GM23338 (cell line): Measurements from ENCODE around the gene DCUN1D2. TPM values are rescaled to one million over a fixed set of nuclear protein-coding genes. Genes with fewer than 3 reads are reported as not detected.
A peak's percentile ranks its signal among the peaks of the same experiment; 100 is the strongest.

Source experiments
- ATAC-seq: fragments of 200-7000 bp; cut with Tn5 transposase; 3 replicates; pipeline ENCODE4 v1.9.1; 2020
- DNase-seq: peaks from one replicate; pipeline ENCODE4 v3.0.0-alpha.2; 2015; ENCODE audit warnings: low spot score
- H2AFZ ChIP-seq: fragments of 200-600 bp; sonication (generic); 2 replicates; pipeline ENCODE4 v1.8.0; 2016; ENCODE audit warnings: antibody characterized with exemption, mild to moderate bottlenecking, moderate library complexity
- H3F3A ChIP-seq: fragments of 200-600 bp; sonication (generic); replicated peaks from 2 replicates; pipeline ENCODE4 v1.8.0; 2017; ENCODE audit warnings: antibody characterized with exemption, mixed run types, low read depth
- H3K27ac ChIP-seq: fragments of 200-600 bp; sonication (generic); 2 replicates; pipeline ENCODE4 v1.6.1; 2016; ENCODE audit warnings: low read depth
- H3K27me3 ChIP-seq: fragments of 200-600 bp; sonication (generic); 2 replicates; pipeline ENCODE4 v1.8.0; 2016; ENCODE audit warnings: mild to moderate bottlenecking, mixed run types, moderate library complexity; ENCODE audit not compliant: insufficient read depth
- H3K36me3 ChIP-seq: fragments of 200-600 bp; sonication (generic); 2 replicates; pipeline ENCODE4 v1.8.0; 2016; ENCODE audit warnings: mild to moderate bottlenecking; ENCODE audit not compliant: insufficient read depth
- H3K4me1 ChIP-seq: fragments of 200-600 bp; sonication (generic); 2 replicates; pipeline ENCODE4 v1.8.0; 2016; ENCODE audit warnings: mild to moderate bottlenecking, moderate library complexity; ENCODE audit not compliant: insufficient read depth
- H3K4me2 ChIP-seq: fragments of 200-600 bp; sonication (generic); 2 replicates; pipeline ENCODE4 v1.7.1; 2017; ENCODE audit warnings: mixed run types
- H3K4me3 ChIP-seq: fragments of 200-600 bp; sonication (generic); 2 replicates; pipeline ENCODE4 v1.6.1; 2016; ENCODE audit warnings: mixed run types
- H3K79me2 ChIP-seq: fragments of 200-600 bp; sonication (generic); replicated peaks from 2 replicates; pipeline ENCODE4 v1.8.0; 2017; ENCODE audit warnings: mild to moderate bottlenecking; ENCODE audit not compliant: insufficient read depth
- H3K9me2 ChIP-seq: fragments of 200-600 bp; sonication (generic); 2 replicates; pipeline ENCODE4 v1.8.0; 2017; ENCODE audit not compliant: insufficient read depth
- H4K20me1 ChIP-seq: fragments of 200-600 bp; sonication (generic); replicated peaks from 2 replicates; pipeline ENCODE4 v1.8.0; 2017; ENCODE audit warnings: mild to moderate bottlenecking; ENCODE audit not compliant: insufficient read depth
- H3K27ac Mint-ChIP-seq: 2 replicates; pipeline ENCODE4 v1.8.0; 2020; ENCODE audit warnings: inconsistent platforms, mild to moderate bottlenecking, moderate library complexity, mixed read lengths
- H3K27me3 Mint-ChIP-seq: 3 replicates; pipeline ENCODE4 v1.8.0; 2022; ENCODE audit warnings: low read depth, mild to moderate bottlenecking, moderate library complexity, mixed read lengths, inconsistent platforms; ENCODE audit not compliant: insufficient read depth, poor library complexity
- H3K36me3 Mint-ChIP-seq: 3 replicates; pipeline ENCODE4 v1.8.0; 2021; ENCODE audit warnings: low read depth, mild to moderate bottlenecking, inconsistent platforms, moderate library complexity, mixed read lengths
- H3K4me1 Mint-ChIP-seq: 3 replicates; pipeline ENCODE4 v1.8.0; 2020; ENCODE audit warnings: mild to moderate bottlenecking, inconsistent platforms, mixed read lengths
- H3K4me3 Mint-ChIP-seq: 3 replicates; pipeline ENCODE4 v1.8.0; 2021; ENCODE audit warnings: moderate library complexity, mild to moderate bottlenecking, inconsistent platforms, mixed read lengths
- H3K9me3 Mint-ChIP-seq: 3 replicates; pipeline ENCODE4 v1.8.0; 2020; ENCODE audit warnings: moderate library complexity, mild to moderate bottlenecking, inconsistent platforms, mixed read lengths
- EZH2 ChIP-seq: fragments of 200-600 bp; sonication (generic); IDR thresholded peaks from one replicate; pipeline ENCODE4 v1.8.0; 2017; ENCODE audit warnings: antibody characterized with exemption, mild to moderate bottlenecking, low read depth; ENCODE audit not compliant: unreplicated experiment
- EZH2phosphoT487 ChIP-seq: fragments of 200-600 bp; sonication (generic); IDR thresholded peaks from one replicate; pipeline ENCODE4 v1.8.1; 2018; ENCODE audit warnings: antibody characterized with exemption; ENCODE audit not compliant: unreplicated experiment
- NANOG ChIP-seq: IDR thresholded peaks from 2 replicates; pipeline ENCODE4 v1.6.1; 2016; ENCODE audit warnings: antibody characterized with exemption, borderline replicate concordance
- POLR2AphosphoS5 ChIP-seq: IDR thresholded peaks from 2 replicates; pipeline ENCODE4 v1.6.1; 2016; ENCODE audit warnings: antibody characterized with exemption, low read depth
- REST ChIP-seq: IDR thresholded peaks from one replicate; pipeline ENCODE4 v1.6.1; 2018; ENCODE audit warnings: antibody characterized with exemption; ENCODE audit not compliant: unreplicated experiment
- ZNF114 ChIP-seq: fragments of 250-450 bp; sonication (Bioruptor Pico); IDR thresholded peaks from 2 replicates; pipeline ENCODE4 v1.5.0; 2020; ENCODE audit warnings: mild to moderate bottlenecking, moderate library complexity
- ZNF331 ChIP-seq: fragments of 250-450 bp; sonication (Bioruptor Pico); IDR thresholded peaks from 2 replicates; pipeline ENCODE4 v1.5.0; 2020; ENCODE audit warnings: low read depth, mild to moderate bottlenecking, moderate library complexity
- ZNF462 ChIP-seq: fragments of 250-450 bp; sonication (Bioruptor Pico); IDR thresholded peaks from 2 replicates; pipeline ENCODE4 v1.5.0; 2020; ENCODE audit warnings: mild to moderate bottlenecking, moderate library complexity
- polyA plus RNA-seq: library from polyadenylated mRNA; unstranded; fragments of >200 nt; fragmentation: Nextera tagmentation; extraction: Ambion mirVana; gene quantifications from 2 replicates; pipeline ENCODE4 v1.2.1, GENCODE V29; 2016
- total RNA-seq: library from RNA; depleted of rRNA; stranded (reverse); fragments of >200 nt; shearing (Covaris generic); gene quantifications from 2 replicates; pipeline ENCODE4 v1.2.3, GENCODE V29; 2014

DCUN1D2 gene
- total and polyA plus RNA-seq, 2 experiments from 2014 or later = 12.3 to 38.0 TPM

DNA sequence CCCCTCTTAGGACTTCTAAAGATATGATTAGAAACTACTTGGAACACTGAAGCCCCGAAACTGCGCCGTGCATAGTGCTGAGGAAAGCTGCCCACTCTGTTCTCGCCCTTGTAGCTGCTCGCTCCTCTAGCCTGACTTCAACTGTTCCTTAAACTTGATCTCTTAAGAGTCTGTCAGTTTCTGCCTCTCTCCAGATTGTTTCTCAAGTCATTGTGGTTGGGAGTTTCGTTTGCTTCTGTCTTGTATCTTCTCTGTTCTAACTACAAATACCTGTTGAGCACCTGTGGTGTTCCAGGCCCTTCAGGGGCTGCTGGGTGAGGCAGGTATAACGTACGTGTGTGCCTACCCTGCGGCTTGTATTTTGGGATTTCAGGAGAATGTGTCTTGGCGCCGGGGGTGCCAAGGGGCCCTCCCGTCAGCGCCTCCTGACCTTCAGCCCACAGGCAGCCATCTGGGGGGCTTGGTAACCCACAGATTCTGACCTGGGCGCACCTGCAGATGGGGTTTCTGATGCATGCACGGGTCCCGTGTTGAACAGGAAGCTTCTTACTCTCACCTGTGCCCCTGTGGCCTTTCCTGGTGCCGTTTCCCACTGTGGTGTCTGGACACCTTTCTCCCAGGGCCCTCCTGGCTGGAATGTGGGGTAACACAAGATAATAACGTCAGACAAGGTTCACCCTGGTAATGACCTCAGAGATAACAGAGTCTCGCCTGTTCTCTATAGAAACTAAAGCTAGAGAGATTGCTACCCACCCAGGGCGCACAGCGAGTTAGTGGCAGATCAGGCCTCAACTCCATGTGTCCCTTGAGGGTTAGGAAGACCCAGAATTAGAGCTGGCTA lies 17.2 kb upstream of the DCUN1D2 start:
- no peaks in the 10 kb centered on the region; the same call in 1 of the 2 replicates for H4K20me1 ChIP-seq
- H2AFZ ChIP-seq = no peak overlapping the region
- no peaks in the 10 kb centered on the region for H3F3A ChIP-seq
- no peak overlapping the region for H3K4me2 ChIP-seq
- H3K36me3 Mint-ChIP-seq = peaks cover 35% of the 10 kb centered on the region
- H3K27me3 ChIP-seq = no peaks in the 10 kb centered on the region
- no peaks in the 10 kb centered on the region for H3K9me2 ChIP-seq
- H3K9me3 Mint-ChIP-seq = no peaks in the 10 kb centered on the region
- 0 out of 2 replicates have a peak overlapping the region, but pooled peaks have one; percentile 32 for H3K27ac ChIP-seq
- H3K79me2 ChIP-seq = no peaks in the 10 kb centered on the region
- no peak overlapping the region for H3K4me3 ChIP-seq
- H3K4me3 Mint-ChIP-seq = no peak overlapping the region
- H3K4me1 Mint-ChIP-seq = 0 out of 3 replicates have a peak, but pooled peaks cover 3% of the 10 kb centered on the region
- no peaks in the 10 kb centered on the region for H3K4me1 ChIP-seq
- H3K27me3 Mint-ChIP-seq = peaks cover 2% of the 10 kb centered on the region
- H3K36me3 ChIP-seq = peaks cover 26% of the 10 kb centered on the region
- ATAC-seq (no peak; the same call in 2 of the 3 replicates), DNase-seq (no peak)
- no peak for TF ChIP-seq EZH2
- TF ChIP-seq ZNF331 = no peak
- TF ChIP-seq REST = no peak
- no peak for TF ChIP-seq POLR2AphosphoS5
- TF ChIP-seq NANOG = no peak
- H3K27ac Mint-ChIP-seq = no peak overlapping the region

GRCh38 chr13:113506871-113507388 lies 16.4 kb upstream of the DCUN1D2 start:
- no peaks in the 10 kb centered on the region for H3K4me1 ChIP-seq
- no peak overlapping the region for H3K4me2 ChIP-seq
- H3K9me2 ChIP-seq = no peaks in the 10 kb centered on the region
- TF ChIP-seq ZNF462 = no peak
- TF ChIP-seq EZH2 = no peak
- no peak for TF ChIP-seq ZNF331
- TF ChIP-seq ZNF114 (CRISPR knock-in tag) = no peak
- no peak for TF ChIP-seq EZH2phosphoT487

More at GRCh38 chr13:113506871-113507388, 16.4 kb upstream of the DCUN1D2 start:
- Histone ChIP-seq H2AFZ (no peak overlapping the region), H3K36me3 (peaks cover 32% of the 10 kb centered on the region), H3F3A (no peaks in the 10 kb centered on the region), H4K20me1 (no peaks in the 10 kb centered on the region; the same call in 1 of the 2 replicates), H3K4me3 (no peak overlapping the region), H3K27me3 (no peaks in the 10 kb centered on the region), H3K79me2 (no peaks in the 10 kb centered on the region), H3K27ac (0 out of 2 replicates have a peak overlapping the region, but pooled peaks have one; percentile 26)
- DNase-seq = no peak
- ATAC-seq = no peak; the same call in 2 of the 3 replicates
- Mint-ChIP-seq H3K36me3 (peaks cover 35% of the 10 kb centered on the region), H3K4me1 (0 out of 3 replicates have a peak, but pooled peaks cover 3% of the 10 kb centered on the region), H3K27ac (peak overlapping the region; percentile 72; the same call in 1 of the 2 replicates), H3K27me3 (peaks cover 2% of the 10 kb centered on the region), H3K9me3 (no peaks in the 10 kb centered on the region), H3K4me3 (no peak overlapping the region)
